GM12873 (cell line): ENCODE measurements around the gene ADRB2.

ENCODE experiments used
- TF ChIP-seq, protein P1 (sequence below): IDR thresholded peaks from 2 replicates; pipeline ENCODE4 v1.5.1; 2012; ENCODE audit warnings: low read depth, mild to moderate bottlenecking, moderate library complexity, low read length, control low read depth; ENCODE audit not compliant: insufficient read depth; ENCODE audit errors: missing control alignments

Gene ADRB2

DNA sequence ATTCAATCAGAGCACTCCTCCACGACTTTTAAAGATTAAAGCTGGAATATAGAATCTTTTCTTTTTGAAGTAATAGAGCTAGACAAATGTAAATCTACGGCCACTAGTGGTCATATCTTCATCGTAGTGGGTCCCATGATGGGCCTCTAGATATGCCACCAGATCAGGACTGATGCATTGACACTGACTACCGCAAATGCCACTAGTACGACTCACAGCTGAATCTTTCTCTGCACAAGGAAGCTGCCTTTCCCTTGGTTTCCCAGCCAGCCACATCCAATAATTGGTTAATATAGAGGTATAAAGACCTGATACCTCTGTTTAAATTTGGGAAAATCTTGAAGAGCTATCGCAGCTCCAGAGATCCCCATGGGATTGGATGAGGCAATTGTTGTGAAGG lies 37.8 kb upstream of the ADRB2 start:
- TF ChIP-seq, protein P1, sequence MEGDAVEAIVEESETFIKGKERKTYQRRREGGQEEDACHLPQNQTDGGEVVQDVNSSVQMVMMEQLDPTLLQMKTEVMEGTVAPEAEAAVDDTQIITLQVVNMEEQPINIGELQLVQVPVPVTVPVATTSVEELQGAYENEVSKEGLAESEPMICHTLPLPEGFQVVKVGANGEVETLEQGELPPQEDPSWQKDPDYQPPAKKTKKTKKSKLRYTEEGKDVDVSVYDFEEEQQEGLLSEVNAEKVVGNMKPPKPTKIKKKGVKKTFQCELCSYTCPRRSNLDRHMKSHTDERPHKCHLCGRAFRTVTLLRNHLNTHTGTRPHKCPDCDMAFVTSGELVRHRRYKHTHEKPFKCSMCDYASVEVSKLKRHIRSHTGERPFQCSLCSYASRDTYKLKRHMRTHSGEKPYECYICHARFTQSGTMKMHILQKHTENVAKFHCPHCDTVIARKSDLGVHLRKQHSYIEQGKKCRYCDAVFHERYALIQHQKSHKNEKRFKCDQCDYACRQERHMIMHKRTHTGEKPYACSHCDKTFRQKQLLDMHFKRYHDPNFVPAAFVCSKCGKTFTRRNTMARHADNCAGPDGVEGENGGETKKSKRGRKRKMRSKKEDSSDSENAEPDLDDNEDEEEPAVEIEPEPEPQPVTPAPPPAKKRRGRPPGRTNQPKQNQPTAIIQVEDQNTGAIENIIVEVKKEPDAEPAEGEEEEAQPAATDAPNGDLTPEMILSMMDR = no peak

DNA sequence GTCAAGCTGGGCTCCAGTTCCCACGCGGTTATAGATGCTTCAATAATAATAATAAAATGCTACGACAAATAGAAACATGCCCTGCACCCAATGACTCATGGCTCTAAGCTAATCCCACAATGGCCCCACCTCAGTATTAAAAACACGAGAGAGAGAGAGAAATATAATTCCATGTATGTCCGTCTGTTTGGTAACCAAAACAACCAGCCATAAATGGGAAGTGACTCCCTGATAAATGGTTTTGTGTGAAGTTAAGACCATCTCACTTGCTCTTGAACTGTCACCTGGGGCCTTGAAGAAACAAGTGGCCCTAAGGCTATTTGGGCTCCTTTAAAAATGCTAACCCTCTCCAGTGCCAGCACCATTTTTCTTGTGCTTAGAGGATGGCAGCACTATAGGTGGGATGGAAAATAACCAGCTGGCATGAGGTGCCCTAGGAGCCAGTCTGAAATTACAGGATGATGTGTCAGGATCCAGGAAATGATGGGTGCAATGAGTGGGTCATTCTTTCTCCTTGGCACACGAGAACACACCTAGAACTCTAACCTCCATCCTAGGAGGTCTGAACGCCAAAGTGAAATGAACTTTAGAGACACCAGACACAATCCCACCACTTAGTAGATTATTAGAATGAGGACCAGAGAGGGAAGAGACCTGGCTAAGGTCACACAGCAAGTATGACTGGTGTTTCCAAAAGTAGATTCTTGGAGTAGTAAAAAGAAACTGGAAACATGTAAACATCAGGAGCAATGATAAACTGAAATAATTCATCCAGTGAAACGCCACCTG lies 35.7 kb upstream of the ADRB2 start:
- TF ChIP-seq, protein P1 = no peak

DNA sequence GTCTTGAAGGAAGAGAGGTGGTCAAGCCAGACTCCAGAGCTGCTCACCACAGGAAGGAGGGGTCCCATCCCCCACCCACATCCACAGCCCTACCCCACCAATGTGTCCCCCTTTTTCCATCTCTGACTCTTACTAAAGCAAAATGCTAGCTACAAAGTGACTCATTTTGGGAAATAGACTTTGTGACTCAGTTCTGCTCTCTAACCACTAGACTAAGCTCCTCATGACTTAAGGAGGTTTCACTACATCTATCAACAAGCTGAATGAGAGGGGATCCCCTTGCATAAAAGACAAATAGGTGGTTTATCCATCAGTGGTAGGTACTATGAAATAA lies 35.1 kb upstream of the ADRB2 start:
- TF ChIP-seq, protein P1 = no peak

DNA sequence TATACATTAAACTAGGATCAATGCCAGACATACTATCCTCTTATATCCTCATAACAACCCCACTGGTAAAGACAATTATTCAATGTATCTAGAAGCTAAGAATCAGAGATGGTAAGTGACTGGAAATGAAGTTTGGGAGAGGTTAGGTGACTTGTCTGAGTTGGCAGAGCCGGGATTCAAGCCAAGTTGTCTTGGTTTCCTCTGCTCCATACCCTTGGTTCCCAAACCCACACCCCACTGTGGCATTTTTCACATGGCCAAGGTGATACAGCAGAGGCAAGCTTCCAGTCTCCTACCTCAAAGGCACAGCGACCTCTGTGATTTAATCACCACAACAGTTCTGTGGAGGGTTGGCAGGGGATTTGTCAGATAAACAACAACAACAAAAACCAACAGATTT lies 34.7 kb upstream of the ADRB2 start:
- TF ChIP-seq, protein P1 = no peak

DNA sequence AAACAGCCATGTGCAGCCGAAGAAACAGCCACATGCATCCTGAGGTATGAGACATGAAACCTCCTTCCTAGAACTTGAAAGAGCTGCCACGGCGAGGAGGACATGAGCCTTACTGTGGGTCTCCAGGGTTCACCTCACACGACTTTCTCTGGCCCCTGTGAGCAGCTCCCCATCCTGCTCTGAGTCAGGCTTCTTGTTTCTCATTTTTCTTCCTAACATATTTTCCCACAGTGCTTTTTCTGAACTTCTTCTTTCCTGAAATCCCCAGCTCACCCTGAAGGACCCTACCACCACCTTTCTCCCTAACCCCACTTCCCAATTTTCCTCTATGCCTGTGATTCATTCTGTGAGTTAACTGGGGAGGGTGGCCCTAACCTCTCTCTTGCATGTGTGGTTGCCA lies 33.7 kb upstream of the ADRB2 start:
- TF ChIP-seq, protein P1 = no peak

DNA sequence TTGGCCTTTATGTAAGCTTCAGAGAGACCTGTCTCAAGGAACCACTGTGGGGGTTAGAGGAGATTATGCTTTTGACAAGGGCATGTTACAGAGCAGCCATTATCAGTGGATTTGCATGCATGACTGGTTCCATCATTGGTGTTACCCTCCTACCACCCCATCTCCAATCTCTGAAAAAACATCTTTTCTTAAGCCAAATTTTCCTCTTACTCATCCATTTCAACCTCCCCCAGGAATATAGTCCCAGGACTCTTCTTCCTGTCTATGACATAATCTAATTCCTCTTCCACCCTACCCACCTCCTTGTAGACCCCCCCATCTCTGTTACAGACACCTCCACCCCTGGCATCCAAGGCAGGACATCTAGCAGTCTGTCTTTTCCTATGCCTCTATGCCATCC lies 33.1 kb upstream of the ADRB2 start:
- TF ChIP-seq, protein P1 = no peak

DNA sequence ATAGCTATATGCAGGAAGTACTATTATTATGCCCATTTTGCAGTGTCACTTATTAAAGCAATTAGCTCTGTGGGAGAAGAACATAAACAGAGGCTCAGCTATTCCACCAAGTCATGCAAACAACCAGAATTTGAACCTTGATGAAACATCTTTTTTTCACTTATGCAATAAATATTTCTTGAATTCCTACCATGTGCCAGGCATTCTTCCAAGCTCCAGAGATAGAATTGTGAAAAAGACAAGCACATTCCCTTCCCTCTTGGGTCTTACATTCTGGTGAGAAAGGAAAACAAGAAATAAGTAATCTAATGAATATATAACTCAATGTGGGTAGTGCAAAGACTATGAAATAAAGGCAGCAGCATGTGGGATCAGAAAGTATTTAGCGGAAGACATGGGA lies 32.1 kb upstream of the ADRB2 start:
- TF ChIP-seq, protein P1 = no peak
